Esophagus (tissue), 2 donors: ENCODE measurements around the gene ZNF441. TPM values are rescaled to one million over a fixed set of nuclear protein-coding genes. Genes with fewer than 3 reads are reported as not detected.

ENCODE experiments used
- H3K27ac ChIP-seq, 2 donors: one replicate each; pipeline ENCODE4 v1.5.1; 2013; ENCODE audit warnings: low read depth in 2 of 2, mild to moderate bottlenecking in 2 of 2, inconsistent platforms in 1 of 2, low read length in 1 of 2, moderate library complexity in 1 of 2
- H3K27me3 ChIP-seq, 2 donors: one replicate each; pipeline ENCODE4 v1.6.1; 2013; ENCODE audit warnings: low read length in 2 of 2, control low read depth in 1 of 2, mild to moderate bottlenecking in 1 of 2; ENCODE audit not compliant: insufficient read depth in 2 of 2, control insufficient read depth in 1 of 2
- H3K36me3 ChIP-seq, 2 donors: one replicate each; pipeline ENCODE4 v1.6.1; 2013; ENCODE audit warnings: low read length in 1 of 2; ENCODE audit not compliant: control insufficient read depth in 2 of 2, insufficient read depth in 2 of 2
- H3K4me1 ChIP-seq, 2 donors: one replicate each; pipeline ENCODE4 v1.6.1; 2013; ENCODE audit warnings: low read length in 1 of 2; ENCODE audit not compliant: control insufficient read depth in 2 of 2, insufficient read depth in 2 of 2
- H3K4me3 ChIP-seq, 2 donors: one replicate each; pipeline ENCODE4 v1.5.1; 2013; ENCODE audit warnings: low read length in 2 of 2, mild to moderate bottlenecking in 2 of 2, low read depth in 1 of 2, moderate library complexity in 1 of 2
- H3K9me3 ChIP-seq, 2 donors: one replicate each; pipeline ENCODE4 v1.6.1; 2013; ENCODE audit warnings: mild to moderate bottlenecking in 2 of 2, low read depth in 1 of 2, low read length in 1 of 2, moderate library complexity in 1 of 2; ENCODE audit not compliant: control insufficient read depth in 2 of 2, insufficient read depth in 1 of 2
- WGBS, 2 donors: extraction: QIAGEN DNeasy Blood & Tissue Kit; methylation state at CpG; one replicate each; pipeline ENCODE4 v1.1.7; 2013; 5-methylcytosine and 5-hydroxymethylcytosine counted together
- polyA plus RNA-seq, 2 donors: library from polyadenylated mRNA; stranded (reverse); fragments of 200-250 nt; gene quantifications; one replicate each; pipeline ENCODE4 v1.2.3, GENCODE V29; 2013
- donor health status: healthy with polysubstance abuse.
- donor health status: Bipolar disorder and iron deficiency.

The ZNF441 gene
- polyA plus RNA-seq, 2 donors: 1.6 to 2.2 TPM

- Histone ChIP-seq H3K4me1 (no peaks in the 10 kb centered on the region), H3K27ac (no peak overlapping the region), H3K36me3 (no peaks in the 10 kb centered on the region), H3K4me3 (no peak overlapping the region), H3K27me3 (no peaks in the 10 kb centered on the region), H3K9me3 (no peaks in the 10 kb centered on the region)
- 54 to 74% methylated on average over 1 of the region's 1 CpG for WGBS, 2 donors
These were observed 19.5 kb upstream of the ZNF441 start for GRCh38 chr19:11747277-11747676.

- H3K27me3 ChIP-seq: no peaks in the 10 kb centered on the region
- no peaks in the 10 kb centered on the region for H3K9me3 ChIP-seq
- H3K27ac ChIP-seq: no peak overlapping the region
- H3K4me1 ChIP-seq: no peaks in the 10 kb centered on the region
- no peak overlapping the region for H3K4me3 ChIP-seq
- H3K36me3 ChIP-seq: no peaks in the 10 kb centered on the region
- 47 to 63% methylated on average over 2 of the region's 2 CpGs for WGBS, 2 donors
These were observed 17.0 kb upstream of the ZNF441 start for GRCh38 chr19:11749751-11750150.

GRCh38 chr19:11752244-11752736 lies 14.5 kb upstream of the ZNF441 start:
- H3K4me3 ChIP-seq: no peak overlapping the region
- H3K9me3 ChIP-seq: no peaks in the 10 kb centered on the region
- no peaks in the 10 kb centered on the region for H3K36me3 ChIP-seq
- 77 to 79% methylated on average over 2 of the region's 2 CpGs for WGBS, 2 donors
- no peaks in the 10 kb centered on the region for H3K4me1 ChIP-seq
- no peak overlapping the region for H3K27ac ChIP-seq
- H3K27me3 ChIP-seq: no peaks in the 10 kb centered on the region

GRCh38 chr19:11754663-11755062 lies 12.1 kb upstream of the ZNF441 start:
- Histone ChIP-seq H3K4me3 (no peak overlapping the region), H3K4me1 (no peaks in the 10 kb centered on the region), H3K9me3 (no peaks in the 10 kb centered on the region), H3K27ac (no peak overlapping the region), H3K27me3 (no peaks in the 10 kb centered on the region), H3K36me3 (no peaks in the 10 kb centered on the region)
- 73 to 75% methylated on average over 4 of the region's 4 CpGs for WGBS, 2 donors

GRCh38 chr19:11756965-11757364 lies 9.8 kb upstream of the ZNF441 start:
- no peak overlapping the region for H3K4me3 ChIP-seq
- H3K27ac ChIP-seq: no peak overlapping the region
- H3K36me3 ChIP-seq: no peaks in the 10 kb centered on the region
- H3K27me3 ChIP-seq: no peaks in the 10 kb centered on the region
- no peaks in the 10 kb centered on the region for H3K9me3 ChIP-seq
- H3K4me1 ChIP-seq: no peaks in the 10 kb centered on the region
- 80 to 88% methylated on average over 1 of the region's 1 CpG for WGBS, 2 donors

GRCh38 chr19:11759805-11760204 lies 7.0 kb upstream of the ZNF441 start:
- Histone ChIP-seq H3K9me3 (no peaks in the 10 kb centered on the region), H3K4me1 (no peaks in the 10 kb centered on the region), H3K4me3 (no peak overlapping the region), H3K36me3 (no peaks in the 10 kb centered on the region), H3K27ac (no peak overlapping the region), H3K27me3 (no peaks in the 10 kb centered on the region)
- 66 to 79% methylated on average over 7 of the region's 7 CpGs for WGBS, 2 donors

GRCh38 chr19:11763117-11763516 lies 3.7 kb upstream of the ZNF441 start:
- 83 to 90% methylated on average over 3 of the region's 3 CpGs for WGBS, 2 donors
- Histone ChIP-seq H3K27me3 (no peaks in the 10 kb centered on the region), H3K36me3 (no peaks in the 10 kb centered on the region), H3K4me1 (no peaks in the 10 kb centered on the region), H3K4me3 (no peak overlapping the region), H3K9me3 (no peaks in the 10 kb centered on the region), H3K27ac (no peak overlapping the region)

- no peaks in the 10 kb centered on the region for H3K27me3 ChIP-seq
- no peaks in the 10 kb centered on the region for H3K36me3 ChIP-seq
- no peak overlapping the region for H3K27ac ChIP-seq
- 92 to 95% methylated on average over 1 of the region's 1 CpG for WGBS, 2 donors
- H3K4me1 ChIP-seq: no peaks in the 10 kb centered on the region
- no peak overlapping the region for H3K4me3 ChIP-seq
- no peaks in the 10 kb centered on the region for H3K9me3 ChIP-seq
These were observed 3.2 kb upstream of the ZNF441 start for GRCh38 chr19:11763611-11764010.

GRCh38 chr19:11767633-11768133 lies 883 bp downstream of the ZNF441 start:
- Histone ChIP-seq H3K27me3 (no peaks in the 10 kb centered on the region), H3K4me3 (peak overlapping the region; percentile 86 to 90), H3K9me3 (no peaks in the 10 kb centered on the region), H3K4me1 (no peaks in the 10 kb centered on the region), H3K27ac (peak overlapping the region; percentile 93), H3K36me3 (no peaks in the 10 kb centered on the region)
- 3 to 5% methylated on average over 20 of the region's 20 CpGs for WGBS, 2 donors

- Histone ChIP-seq H3K36me3 (no peaks in the 10 kb centered on the region), H3K27me3 (no peaks in the 10 kb centered on the region), H3K9me3 (no peaks in the 10 kb centered on the region), H3K27ac (no peak overlapping the region), H3K4me1 (no peaks in the 10 kb centered on the region), H3K4me3 (no peak overlapping the region)
- WGBS, 2 donors: 95% methylated on average over 4 of the region's 4 CpGs
These were observed 3.2 kb downstream of the ZNF441 start for GRCh38 chr19:11769995-11770394.
